Astrocyte (in vitro differentiated cells and primary cell): ENCODE results near the gene VAV1. TPM values are rescaled to one million over a fixed set of nuclear protein-coding genes. Genes with fewer than 3 reads are reported as not detected.
"Not testable (repeated sequence)": the region's sequence is repeated elsewhere in the genome, so short reads cannot be mapped to it uniquely, and the experiment has no call there.

Source experiments
- DNase-seq: peaks from one replicate; pipeline ENCODE4 v3.0.0-alpha.2; 2010; ENCODE audit warnings: low read depth
- FAIRE-seq: peaks from 2 replicates; lab custom pipeline; 2011; peaks lifted over from hg19 to GRCh38; lab: Jason Lieb, UNC
- H2AFZ ChIP-seq: 2 replicates; pipeline ENCODE4 v1.6.0; 2012; ENCODE audit warnings: low read depth, low read length, inconsistent platforms
- H3K27ac ChIP-seq: 2 replicates; pipeline ENCODE4 v1.5.1; 2011; ENCODE audit warnings: low read depth, low read length, inconsistent platforms
- H3K27me3 ChIP-seq: 2 replicates; pipeline ENCODE4 v1.6.0; 2011; ENCODE audit warnings: low read length, inconsistent platforms; ENCODE audit not compliant: insufficient read depth
- H3K36me3 ChIP-seq: 2 replicates; pipeline ENCODE4 v1.5.1; 2011; ENCODE audit warnings: low read length, inconsistent platforms; ENCODE audit not compliant: insufficient read depth
- H3K4me1 ChIP-seq: 2 replicates; pipeline ENCODE4 v1.5.1; 2011; ENCODE audit warnings: low read length, inconsistent platforms; ENCODE audit not compliant: insufficient read depth
- H3K4me2 ChIP-seq: 2 replicates; pipeline ENCODE4 v1.6.0; 2012; ENCODE audit warnings: low read length, inconsistent platforms
- H3K4me3 ChIP-seq: 2 replicates; pipeline ENCODE4 v1.5.1; 2011; ENCODE audit warnings: low read depth, mild to moderate bottlenecking, low read length, inconsistent platforms; ENCODE audit not compliant: insufficient read depth
- H3K79me2 ChIP-seq: 2 replicates; pipeline ENCODE4 v1.6.0; 2012; ENCODE audit warnings: mild to moderate bottlenecking, low read length, inconsistent platforms; ENCODE audit not compliant: insufficient read depth
- H3K9ac ChIP-seq: 2 replicates; pipeline ENCODE4 v1.6.0; 2012; ENCODE audit warnings: mild to moderate bottlenecking, low read length, inconsistent platforms
- H3K9me3 ChIP-seq: 2 replicates; pipeline ENCODE4 v1.5.1; 2012; ENCODE audit warnings: low read depth, mild to moderate bottlenecking, low read length, inconsistent platforms; ENCODE audit not compliant: insufficient read depth
- H4K20me1 ChIP-seq: 2 replicates; pipeline ENCODE4 v1.6.0; 2012; ENCODE audit warnings: low read length, inconsistent platforms; ENCODE audit not compliant: insufficient read depth
- H3K27ac Mint-ChIP-seq: one replicate; pipeline ENCODE4 v1.8.0; 2021; ENCODE audit warnings: mild to moderate bottlenecking, mixed read lengths; ENCODE audit not compliant: unreplicated experiment
- H3K27me3 Mint-ChIP-seq: one replicate; pipeline ENCODE4 v1.8.0; 2021; ENCODE audit warnings: low read depth, mixed read lengths; ENCODE audit not compliant: unreplicated experiment
- H3K36me3 Mint-ChIP-seq: one replicate; pipeline ENCODE4 v1.8.0; 2021; ENCODE audit warnings: low read depth, mixed read lengths; ENCODE audit not compliant: unreplicated experiment
- H3K4me1 Mint-ChIP-seq: one replicate; pipeline ENCODE4 v1.8.0; 2021; ENCODE audit warnings: low read depth, mixed read lengths; ENCODE audit not compliant: unreplicated experiment
- H3K4me3 Mint-ChIP-seq: one replicate; pipeline ENCODE4 v1.8.0; 2021; ENCODE audit warnings: mild to moderate bottlenecking, moderate library complexity, mixed read lengths; ENCODE audit not compliant: unreplicated experiment
- H3K9me3 Mint-ChIP-seq: one replicate; pipeline ENCODE4 v1.8.0; 2021; ENCODE audit warnings: mild to moderate bottlenecking, mixed read lengths; ENCODE audit not compliant: unreplicated experiment
- CTCF ChIP-seq: IDR thresholded peaks from 2 replicates; pipeline ENCODE4 v1.5.1; 2011; ENCODE audit warnings: low read depth, mild to moderate bottlenecking, inconsistent platforms, low read length, moderate library complexity; ENCODE audit not compliant: insufficient read depth
- EZH2 ChIP-seq: IDR thresholded peaks from 2 replicates; pipeline ENCODE4 v1.6.1; 2012; ENCODE audit warnings: mild to moderate bottlenecking, low read length, inconsistent platforms; ENCODE audit not compliant: insufficient read depth
- total RNA-seq: library from RNA; stranded (reverse); gene quantifications from 2 replicates; pipeline ENCODE4 v1.2.1, GENCODE V29; 2021

Gene VAV1
- total RNA-seq, 1 donor from 2014 or later, result not detected

- H2AFZ ChIP-seq, result no peak overlapping the region
- DNase-seq, result no peak
- H3K27ac Mint-ChIP-seq, result no peak overlapping the region
- no peak overlapping the region for H3K4me3 Mint-ChIP-seq
- H3K9me3 Mint-ChIP-seq, result peaks cover 6% of the 10 kb centered on the region
- H3K9ac ChIP-seq, result no peak overlapping the region
- H3K27me3 ChIP-seq, result no peaks in the 10 kb centered on the region
- H3K9me3 ChIP-seq, result no peaks in the 10 kb centered on the region
- no peak overlapping the region for H3K4me3 ChIP-seq
- H3K36me3 ChIP-seq, result no peaks in the 10 kb centered on the region
- no peak overlapping the region for H3K27ac ChIP-seq
- no peak for TF ChIP-seq CTCF
- TF ChIP-seq EZH2, result no peak
- no peaks in the 10 kb centered on the region for H4K20me1 ChIP-seq
- H3K4me1 ChIP-seq, result no peaks in the 10 kb centered on the region
- no peaks in the 10 kb centered on the region for H3K36me3 Mint-ChIP-seq
- H3K4me2 ChIP-seq, result no peak overlapping the region
- H3K4me1 Mint-ChIP-seq, result no peaks in the 10 kb centered on the region
- H3K79me2 ChIP-seq, result no peaks in the 10 kb centered on the region
- peaks cover 9% of the 10 kb centered on the region for H3K27me3 Mint-ChIP-seq
- no peak for FAIRE-seq
These were observed 919 bp downstream of the VAV1 start for GRCh38 chr19:6773323-6773931.

GRCh38 chr19:6774821-6775707 is 2.6 kb downstream of the VAV1 start:
- Histone ChIP-seq H3K27me3 (no peaks in the 10 kb centered on the region), H3K4me2 (no peak overlapping the region), H3K9me3 (no peaks in the 10 kb centered on the region), H3K9ac (no peak overlapping the region), H3K4me3 (no peak overlapping the region), H4K20me1 (no peaks in the 10 kb centered on the region), H3K36me3 (no peaks in the 10 kb centered on the region), H3K27ac (no peak overlapping the region), H3K4me1 (no peaks in the 10 kb centered on the region), H3K79me2 (no peaks in the 10 kb centered on the region), H2AFZ (no peak overlapping the region)
- Mint-ChIP-seq H3K27ac (no peak overlapping the region), H3K36me3 (no peaks in the 10 kb centered on the region), H3K27me3 (peaks cover 9% of the 10 kb centered on the region), H3K9me3 (peaks cover 6% of the 10 kb centered on the region), H3K4me3 (no peak overlapping the region), H3K4me1 (no peaks in the 10 kb centered on the region)
- FAIRE-seq (no peak), DNase-seq (no peak)
- TF ChIP-seq CTCF (no peak), EZH2 (no peak)

GRCh38 chr19:6776045-6776444 is 3.5 kb downstream of the VAV1 start:
- not testable (repeated sequence) for H3K4me1 Mint-ChIP-seq, DNase-seq, H3K4me2 ChIP-seq, H3K36me3 Mint-ChIP-seq, H3K27me3 ChIP-seq, H3K27ac ChIP-seq, H3K36me3 ChIP-seq, H4K20me1 ChIP-seq, H3K4me1 ChIP-seq, H3K9ac ChIP-seq, H3K79me2 ChIP-seq, H3K9me3 Mint-ChIP-seq, H3K9me3 ChIP-seq, H3K27ac Mint-ChIP-seq, H3K4me3 Mint-ChIP-seq, H2AFZ ChIP-seq, H3K27me3 Mint-ChIP-seq, FAIRE-seq, H3K4me3 ChIP-seq
